ENCODE data around the gene MEF2A.

Gene MEF2A

DNA sequence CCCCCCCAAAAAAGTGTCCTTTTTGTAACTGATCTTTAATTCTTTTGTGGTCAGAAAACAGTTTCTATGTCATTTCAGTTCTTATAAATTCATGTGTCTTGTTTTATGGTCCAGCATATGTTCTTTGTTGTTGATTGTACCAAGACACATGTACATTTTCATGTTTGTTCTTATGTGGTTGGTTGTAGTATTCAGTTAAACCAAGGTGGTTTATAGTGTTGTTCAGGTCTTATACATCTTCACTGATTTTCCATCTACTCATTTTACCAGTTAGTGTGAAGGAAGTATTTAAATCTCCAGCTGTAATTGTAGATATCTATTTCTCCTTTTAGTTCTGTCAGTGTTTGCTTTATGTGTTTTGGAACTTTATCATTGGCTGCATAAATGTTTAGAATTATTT lies 24.0 kb downstream of the MEF2A start:
- no peak for DNase-seq
- Mint-ChIP-seq H3K27ac (no peak overlapping the region), H3K4me1 (no peaks in the 10 kb centered on the region), H3K27me3 (ENCODE audit: low read depth, poor library complexity) (no peaks in the 10 kb centered on the region), H3K9me3 (peaks cover 88% of the 10 kb centered on the region), H3K36me3 (ENCODE audit: low read depth) (peaks cover 79% of the 10 kb centered on the region), H3K4me3 (no peak overlapping the region)
- TF ChIP-seq, protein P1, sequence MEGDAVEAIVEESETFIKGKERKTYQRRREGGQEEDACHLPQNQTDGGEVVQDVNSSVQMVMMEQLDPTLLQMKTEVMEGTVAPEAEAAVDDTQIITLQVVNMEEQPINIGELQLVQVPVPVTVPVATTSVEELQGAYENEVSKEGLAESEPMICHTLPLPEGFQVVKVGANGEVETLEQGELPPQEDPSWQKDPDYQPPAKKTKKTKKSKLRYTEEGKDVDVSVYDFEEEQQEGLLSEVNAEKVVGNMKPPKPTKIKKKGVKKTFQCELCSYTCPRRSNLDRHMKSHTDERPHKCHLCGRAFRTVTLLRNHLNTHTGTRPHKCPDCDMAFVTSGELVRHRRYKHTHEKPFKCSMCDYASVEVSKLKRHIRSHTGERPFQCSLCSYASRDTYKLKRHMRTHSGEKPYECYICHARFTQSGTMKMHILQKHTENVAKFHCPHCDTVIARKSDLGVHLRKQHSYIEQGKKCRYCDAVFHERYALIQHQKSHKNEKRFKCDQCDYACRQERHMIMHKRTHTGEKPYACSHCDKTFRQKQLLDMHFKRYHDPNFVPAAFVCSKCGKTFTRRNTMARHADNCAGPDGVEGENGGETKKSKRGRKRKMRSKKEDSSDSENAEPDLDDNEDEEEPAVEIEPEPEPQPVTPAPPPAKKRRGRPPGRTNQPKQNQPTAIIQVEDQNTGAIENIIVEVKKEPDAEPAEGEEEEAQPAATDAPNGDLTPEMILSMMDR (IDR thresholded peaks at IDR 0.05) = no peak

DNA sequence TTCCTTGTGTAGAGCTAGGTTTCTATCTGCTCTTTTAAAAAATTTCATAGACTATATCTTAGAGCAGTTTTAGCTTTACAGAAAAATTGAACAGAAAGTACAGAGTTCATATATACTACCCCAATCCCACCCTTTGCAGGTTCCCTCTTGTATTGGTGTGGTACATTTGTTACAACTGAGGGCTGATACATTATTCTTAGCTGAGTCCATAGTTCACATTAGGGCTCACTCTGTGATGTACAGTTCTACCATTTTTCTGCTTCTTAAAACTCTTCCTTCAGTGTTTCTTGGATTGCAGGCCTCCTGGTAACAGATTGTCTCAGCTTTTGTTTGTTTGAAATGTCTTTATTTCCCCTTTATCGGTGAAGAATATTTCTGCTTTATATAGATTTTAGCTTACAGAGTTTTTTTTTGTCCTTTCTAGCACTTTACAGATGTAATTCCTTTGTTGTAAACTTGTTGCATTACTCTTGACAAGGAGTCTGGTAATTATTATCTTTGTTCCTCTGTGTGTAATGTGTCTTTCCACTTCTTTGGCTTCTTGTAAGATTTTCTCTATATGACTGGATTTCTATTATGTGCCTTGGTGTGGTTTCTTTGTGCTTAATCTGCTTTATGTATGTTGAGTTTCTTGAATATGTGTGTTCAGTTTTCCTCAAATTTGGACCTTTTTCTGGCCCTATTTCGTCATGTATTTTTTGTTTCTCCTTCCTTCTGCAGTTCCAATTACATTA lies 25.3 kb downstream of the MEF2A start:
- TF ChIP-seq, protein P1 (IDR thresholded peaks at IDR 0.05) = no peak
- no peak for DNase-seq
- peaks cover 77% of the 10 kb centered on the region for H3K36me3 Mint-ChIP-seq (ENCODE audit: low read depth)
- H3K4me3 Mint-ChIP-seq = no peak overlapping the region
- no peaks in the 10 kb centered on the region for H3K4me1 Mint-ChIP-seq
- H3K27ac Mint-ChIP-seq = no peak overlapping the region
- H3K9me3 Mint-ChIP-seq = peaks cover 86% of the 10 kb centered on the region
- no peaks in the 10 kb centered on the region for H3K27me3 Mint-ChIP-seq (ENCODE audit: low read depth, poor library complexity)

DNA sequence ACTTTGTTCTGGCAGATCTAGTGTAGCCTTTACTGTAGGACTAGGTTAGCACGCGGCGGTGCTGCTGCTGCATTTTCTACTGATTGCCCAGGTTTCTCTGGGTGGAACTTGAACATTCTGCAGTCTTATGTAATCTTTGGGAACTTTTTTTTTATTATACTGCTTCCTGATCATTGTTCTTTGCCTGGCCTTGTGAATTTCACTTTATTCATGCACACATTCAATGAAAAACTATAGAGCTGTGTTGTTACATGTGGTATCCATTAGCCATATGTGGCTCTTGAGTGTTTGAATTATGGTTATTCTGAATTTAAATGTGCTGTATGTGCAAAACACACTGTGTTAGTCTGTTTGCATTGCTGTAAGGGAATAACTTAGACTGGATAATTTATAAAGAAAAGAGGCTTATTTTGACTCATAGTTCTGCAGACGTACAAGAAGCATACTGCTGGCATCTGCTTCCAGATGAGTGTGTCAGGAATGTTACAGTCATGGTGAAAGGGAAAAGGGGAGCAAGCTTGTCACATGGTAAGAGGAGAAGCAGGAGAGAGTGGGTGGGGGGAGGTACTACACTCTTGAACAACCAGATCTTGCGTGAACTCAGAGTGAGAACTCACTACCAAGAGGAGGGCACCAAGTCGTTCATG lies 26.5 kb downstream of the MEF2A start:
- Mint-ChIP-seq H3K36me3 (ENCODE audit: low read depth) (peaks cover 73% of the 10 kb centered on the region), H3K4me1 (no peaks in the 10 kb centered on the region), H3K4me3 (no peak overlapping the region), H3K27me3 (ENCODE audit: low read depth, poor library complexity) (no peaks in the 10 kb centered on the region), H3K9me3 (peaks cover 84% of the 10 kb centered on the region), H3K27ac (peak overlapping the region; percentile 53)
- TF ChIP-seq, protein P1 (IDR thresholded peaks at IDR 0.05) = no peak
- DNase-seq = no peak

DNA sequence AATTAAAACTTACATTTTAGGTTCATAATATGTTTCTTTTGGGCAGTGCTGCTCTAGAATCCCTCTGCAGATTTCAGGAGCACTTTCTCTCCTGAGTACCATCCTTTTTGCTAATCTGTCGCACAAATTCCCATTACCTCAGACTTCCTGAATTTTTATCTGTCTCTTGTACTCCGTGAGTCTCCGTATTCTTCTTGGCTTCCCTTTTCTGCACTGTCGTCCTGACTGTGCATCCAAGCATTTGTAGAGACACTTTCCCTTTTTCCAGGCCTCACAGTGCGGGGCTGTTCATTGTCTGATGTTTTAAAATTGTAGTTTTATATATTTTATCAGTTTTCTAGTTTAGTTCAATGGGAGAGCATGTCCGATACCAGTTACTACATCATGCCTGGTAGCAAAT lies 27.3 kb downstream of the MEF2A start:
- TF ChIP-seq, protein P1 (IDR thresholded peaks at IDR 0.05) = no peak
- peaks cover 73% of the 10 kb centered on the region for H3K36me3 Mint-ChIP-seq (ENCODE audit: low read depth)
- no peak for DNase-seq
- H3K27me3 Mint-ChIP-seq (ENCODE audit: low read depth, poor library complexity) = no peaks in the 10 kb centered on the region
- H3K9me3 Mint-ChIP-seq = peaks cover 84% of the 10 kb centered on the region
- H3K4me3 Mint-ChIP-seq = no peak overlapping the region
- H3K4me1 Mint-ChIP-seq = no peaks in the 10 kb centered on the region
- H3K27ac Mint-ChIP-seq = no peak overlapping the region

DNA sequence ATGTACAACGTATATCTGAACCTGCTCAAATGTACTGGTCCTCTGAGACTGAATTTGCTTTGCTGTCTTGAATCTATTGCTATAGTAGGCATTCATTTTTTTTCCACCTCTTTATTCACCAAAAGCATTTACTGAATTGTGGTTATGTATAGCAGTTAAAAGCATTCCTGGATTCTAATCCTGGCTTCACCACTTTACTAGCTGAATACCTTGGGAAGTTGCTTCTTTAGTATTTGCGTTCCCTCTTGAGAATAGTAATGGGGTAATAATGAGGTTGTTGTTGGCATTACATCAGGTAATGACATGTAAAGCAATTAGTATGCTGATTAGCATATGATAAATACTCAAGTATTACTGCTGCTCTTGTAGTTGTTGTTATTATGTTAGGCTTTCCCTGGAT lies 29.1 kb downstream of the MEF2A start:
- H3K4me1 Mint-ChIP-seq = no peaks in the 10 kb centered on the region
- H3K9me3 Mint-ChIP-seq = peaks cover 78% of the 10 kb centered on the region
- TF ChIP-seq, protein P1 (IDR thresholded peaks at IDR 0.05) = no peak
- H3K4me3 Mint-ChIP-seq = no peak overlapping the region
- no peak overlapping the region for H3K27ac Mint-ChIP-seq
- H3K36me3 Mint-ChIP-seq (ENCODE audit: low read depth) = peaks cover 77% of the 10 kb centered on the region
- H3K27me3 Mint-ChIP-seq (ENCODE audit: low read depth, poor library complexity) = no peaks in the 10 kb centered on the region
- no peak for DNase-seq

DNA sequence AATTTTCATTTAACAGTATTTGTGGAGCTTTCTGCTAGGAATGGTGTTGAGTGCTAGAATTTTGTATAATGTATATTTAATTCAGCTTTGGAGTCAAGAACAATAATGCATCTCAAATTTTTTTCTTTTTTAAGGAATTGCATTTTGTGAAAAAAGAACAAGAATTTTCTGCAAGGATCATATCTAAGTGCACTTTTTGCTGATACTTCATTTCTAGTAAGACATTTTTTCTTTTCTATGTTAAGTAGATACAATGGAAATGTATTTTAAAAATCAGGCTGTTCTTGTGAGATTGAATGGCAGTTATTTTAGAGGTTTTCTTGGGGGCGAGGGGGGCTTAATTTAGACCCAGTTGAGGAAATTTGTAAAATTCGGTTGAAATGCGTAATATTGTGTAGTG lies 32.5 kb downstream of the MEF2A start:
- Mint-ChIP-seq H3K4me1 (peaks cover 7% of the 10 kb centered on the region), H3K27ac (no peak overlapping the region), H3K27me3 (ENCODE audit: low read depth, poor library complexity) (no peaks in the 10 kb centered on the region), H3K9me3 (peaks cover 73% of the 10 kb centered on the region), H3K36me3 (ENCODE audit: low read depth) (peaks cover 89% of the 10 kb centered on the region), H3K4me3 (no peak overlapping the region)
- no peak for DNase-seq
- TF ChIP-seq, protein P1 (IDR thresholded peaks at IDR 0.05) = no peak

Data from nephron progenitor cell (in vitro differentiated cells).